Suprapubic skin (tissue), 4 donors: ENCODE data around the gene C22orf15. TPM values are rescaled to one million over a fixed set of nuclear protein-coding genes. Genes with fewer than 3 reads are reported as not detected.

Source experiments
- DNase-seq, 2 donors: peaks; one replicate each; pipeline ENCODE4 v3.0.0-alpha.2; 2019; ENCODE audit warnings: low spot score in 2 of 2
- H3K27ac ChIP-seq: fragments of 200-600 bp; sonication (generic); one replicate; pipeline ENCODE4 v1.5.1; 2019
- H3K27me3 ChIP-seq: fragments of 200-600 bp; sonication (generic); one replicate; pipeline ENCODE4 v1.5.1; 2019
- H3K36me3 ChIP-seq: fragments of 200-600 bp; sonication (generic); one replicate; pipeline ENCODE4 v1.5.1; 2019
- H3K4me1 ChIP-seq: fragments of 200-600 bp; sonication (generic); one replicate; pipeline ENCODE4 v1.5.1; 2019
- H3K4me3 ChIP-seq: fragments of 200-600 bp; sonication (generic); one replicate; pipeline ENCODE4 v1.5.1; 2019; ENCODE audit warnings: mild to moderate bottlenecking
- H3K9me3 ChIP-seq: fragments of 200-600 bp; sonication (generic); one replicate; pipeline ENCODE4 v1.5.1; 2019
- EP300 ChIP-seq: sonication (generic); formaldehyde crosslinking; IDR thresholded peaks from one replicate; pipeline ENCODE4 v1.6.1; 2017; ENCODE audit warnings: antibody characterized with exemption
- POLR2A ChIP-seq, 2 donors: fragments of 450-650 bp; IDR thresholded peaks; one replicate each; pipeline ENCODE4 v1.6.1; 2017; ENCODE audit warnings: antibody characterized with exemption in 2 of 2, mild to moderate bottlenecking in 2 of 2, moderate library complexity in 2 of 2
- POLR2AphosphoS5 ChIP-seq, 3 donors: sonication (generic); formaldehyde crosslinking; IDR thresholded peaks; one replicate each; pipeline ENCODE4 v1.6.1; 2017; ENCODE audit warnings: antibody characterized with exemption in 3 of 3
- WGBS: methylation state at CpG from one replicate; pipeline ENCODE4 v1.1.5; 2018; 5-methylcytosine and 5-hydroxymethylcytosine counted together
- total RNA-seq, 4 donors: library from RNA; depleted of rRNA; stranded (reverse); fragments of >200 nt; gene quantifications; one replicate each; pipeline ENCODE4 v1.1.0, GENCODE V29; 2016
- TF ChIP-seq, protein P1 (sequence below), 2 donors: fragments of 200-600 bp in 1 of 2; fragments of 450-650 bp in 1 of 2; sonication (generic) in 1 of 2; IDR thresholded peaks; one replicate each; pipeline ENCODE4 v1.5.1; 2016 to 2019; ENCODE audit warnings: antibody characterized with exemption in 2 of 2, mild to moderate bottlenecking in 1 of 2, moderate library complexity in 1 of 2

The C22orf15 gene
- total RNA-seq, 4 donors from 2014 or later: not detected

DNA sequence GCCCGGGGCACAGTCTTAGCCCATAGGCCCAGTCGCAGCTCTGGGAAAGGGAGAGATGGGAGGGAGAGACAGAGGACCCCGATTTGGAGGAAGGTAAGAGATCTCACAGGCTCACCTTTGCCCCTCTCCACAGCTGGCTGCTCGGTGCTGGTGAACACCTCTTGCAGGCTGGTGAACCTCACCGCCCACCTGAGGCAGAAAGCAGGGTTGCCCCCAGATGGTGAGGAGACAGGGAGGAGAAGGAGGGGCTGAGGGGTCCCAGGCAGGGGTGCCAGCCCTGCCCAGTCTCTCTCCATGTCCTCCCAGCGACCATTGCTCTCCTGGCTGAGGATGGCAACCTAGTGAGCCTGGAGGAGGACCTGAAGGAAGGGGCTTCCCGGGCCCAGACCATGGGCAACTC is 1.2 kb downstream of the C22orf15 start:
- Histone ChIP-seq H3K4me1 (peaks cover 45% of the 10 kb centered on the region), H3K27ac (no peak overlapping the region), H3K9me3 (no peaks in the 10 kb centered on the region), H3K27me3 (no peaks in the 10 kb centered on the region), H3K36me3 (peaks cover 2% of the 10 kb centered on the region), H3K4me3 (no peak overlapping the region)
- no peak for DNase-seq
- whole genome bisulfite sequencing: 71% methylated on average over 7 of the region's 7 CpGs
- TF ChIP-seq, protein P1, sequence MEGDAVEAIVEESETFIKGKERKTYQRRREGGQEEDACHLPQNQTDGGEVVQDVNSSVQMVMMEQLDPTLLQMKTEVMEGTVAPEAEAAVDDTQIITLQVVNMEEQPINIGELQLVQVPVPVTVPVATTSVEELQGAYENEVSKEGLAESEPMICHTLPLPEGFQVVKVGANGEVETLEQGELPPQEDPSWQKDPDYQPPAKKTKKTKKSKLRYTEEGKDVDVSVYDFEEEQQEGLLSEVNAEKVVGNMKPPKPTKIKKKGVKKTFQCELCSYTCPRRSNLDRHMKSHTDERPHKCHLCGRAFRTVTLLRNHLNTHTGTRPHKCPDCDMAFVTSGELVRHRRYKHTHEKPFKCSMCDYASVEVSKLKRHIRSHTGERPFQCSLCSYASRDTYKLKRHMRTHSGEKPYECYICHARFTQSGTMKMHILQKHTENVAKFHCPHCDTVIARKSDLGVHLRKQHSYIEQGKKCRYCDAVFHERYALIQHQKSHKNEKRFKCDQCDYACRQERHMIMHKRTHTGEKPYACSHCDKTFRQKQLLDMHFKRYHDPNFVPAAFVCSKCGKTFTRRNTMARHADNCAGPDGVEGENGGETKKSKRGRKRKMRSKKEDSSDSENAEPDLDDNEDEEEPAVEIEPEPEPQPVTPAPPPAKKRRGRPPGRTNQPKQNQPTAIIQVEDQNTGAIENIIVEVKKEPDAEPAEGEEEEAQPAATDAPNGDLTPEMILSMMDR (IDR thresholded peaks at IDR 0.05): no peak
- TF ChIP-seq POLR2A (IDR thresholded peaks at IDR 0.05) (no peak), EP300 (no peak), POLR2AphosphoS5 (IDR thresholded peaks at IDR 0.05) (no peak)

DNA sequence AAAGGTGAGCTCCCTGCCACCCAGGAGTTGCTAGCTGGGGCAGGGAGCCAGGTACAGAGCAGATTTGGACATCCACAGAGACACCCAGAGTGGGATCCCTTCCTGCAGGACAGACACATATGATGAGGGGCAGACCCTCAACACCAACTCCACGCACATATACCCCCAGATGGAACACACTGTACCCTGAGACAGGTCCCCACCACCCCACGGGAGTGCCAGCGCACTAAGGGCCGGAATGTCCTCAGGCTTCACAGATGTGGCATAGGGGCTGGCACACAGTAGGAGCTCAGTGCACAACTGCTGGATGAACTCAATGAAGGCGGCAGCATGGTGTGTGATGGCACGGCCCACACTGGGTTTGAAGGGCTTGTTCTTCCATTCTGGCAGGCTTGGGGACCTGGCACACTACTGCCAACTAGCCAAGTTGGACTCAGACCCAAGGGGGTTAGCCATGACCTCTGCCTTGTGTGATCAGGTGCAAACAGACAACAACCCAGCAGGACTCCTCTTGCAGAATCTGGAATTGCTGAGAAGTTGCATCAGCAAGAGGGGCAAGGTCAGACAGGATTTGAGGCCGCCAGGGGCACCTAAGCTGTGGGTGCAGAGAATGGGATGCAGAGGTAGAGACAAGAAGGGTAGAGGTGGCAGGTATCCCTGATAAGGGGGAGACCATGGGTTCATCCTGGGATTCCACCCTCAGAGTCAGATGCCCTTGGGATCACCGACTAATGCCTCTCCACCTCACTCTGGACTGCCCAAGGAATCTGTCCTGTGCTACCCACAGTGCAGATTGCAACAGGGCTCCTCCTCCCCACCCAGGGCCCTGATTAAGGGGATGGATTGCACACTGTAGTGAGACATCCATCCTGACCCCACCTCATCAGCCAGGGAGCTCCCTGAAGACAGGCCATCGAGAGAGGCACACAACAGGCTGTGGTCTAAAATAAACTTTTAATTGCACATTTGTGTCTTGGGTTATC is 2.4 kb downstream of the C22orf15 start:
- Histone ChIP-seq H3K4me1 (peaks cover 45% of the 10 kb centered on the region), H3K9me3 (no peaks in the 10 kb centered on the region), H3K27ac (no peak overlapping the region), H3K4me3 (no peak overlapping the region), H3K27me3 (no peaks in the 10 kb centered on the region), H3K36me3 (peaks cover 2% of the 10 kb centered on the region)
- DNase-seq: no peak
- TF ChIP-seq, protein P1 (IDR thresholded peaks at IDR 0.05): no peak
- TF ChIP-seq POLR2A (IDR thresholded peaks at IDR 0.05) (no peak), EP300 (no peak), POLR2AphosphoS5 (IDR thresholded peaks at IDR 0.05) (no peak)
- WGBS: 93% methylated on average over 9 of the region's 9 CpGs

DNA sequence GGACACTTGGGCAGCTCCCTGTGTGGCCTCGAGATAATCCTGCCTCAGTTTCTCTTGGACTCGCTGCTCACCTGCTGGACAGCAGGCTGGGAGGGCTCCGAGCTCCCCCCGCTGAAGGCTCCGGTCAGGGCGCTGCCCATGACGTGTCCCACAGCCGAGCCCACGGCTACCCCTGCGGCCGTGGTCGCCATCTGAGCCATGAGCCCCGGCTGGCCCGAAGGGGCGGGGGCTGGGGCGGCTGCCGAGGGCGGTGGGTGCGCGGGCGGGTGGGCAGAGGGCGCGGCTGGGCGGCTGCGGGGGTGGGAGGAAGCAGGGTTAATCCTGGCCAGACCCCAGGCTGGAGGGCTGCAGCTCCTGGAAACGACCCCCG is 4.5 kb downstream of the C22orf15 start:
- H3K4me1 ChIP-seq: peaks cover 56% of the 10 kb centered on the region
- WGBS: 35% methylated on average over 5 of the region's 27 CpGs
- TF ChIP-seq POLR2AphosphoS5 (IDR thresholded peaks at IDR 0.05): no peak
- peak overlapping the region; percentile 86 for H3K27ac ChIP-seq
- DNase-seq: no peak
- no peaks in the 10 kb centered on the region for H3K27me3 ChIP-seq
- H3K9me3 ChIP-seq: no peaks in the 10 kb centered on the region
- peaks cover 2% of the 10 kb centered on the region for H3K36me3 ChIP-seq
- peak overlapping the region; percentile 74 for H3K4me3 ChIP-seq

DNA sequence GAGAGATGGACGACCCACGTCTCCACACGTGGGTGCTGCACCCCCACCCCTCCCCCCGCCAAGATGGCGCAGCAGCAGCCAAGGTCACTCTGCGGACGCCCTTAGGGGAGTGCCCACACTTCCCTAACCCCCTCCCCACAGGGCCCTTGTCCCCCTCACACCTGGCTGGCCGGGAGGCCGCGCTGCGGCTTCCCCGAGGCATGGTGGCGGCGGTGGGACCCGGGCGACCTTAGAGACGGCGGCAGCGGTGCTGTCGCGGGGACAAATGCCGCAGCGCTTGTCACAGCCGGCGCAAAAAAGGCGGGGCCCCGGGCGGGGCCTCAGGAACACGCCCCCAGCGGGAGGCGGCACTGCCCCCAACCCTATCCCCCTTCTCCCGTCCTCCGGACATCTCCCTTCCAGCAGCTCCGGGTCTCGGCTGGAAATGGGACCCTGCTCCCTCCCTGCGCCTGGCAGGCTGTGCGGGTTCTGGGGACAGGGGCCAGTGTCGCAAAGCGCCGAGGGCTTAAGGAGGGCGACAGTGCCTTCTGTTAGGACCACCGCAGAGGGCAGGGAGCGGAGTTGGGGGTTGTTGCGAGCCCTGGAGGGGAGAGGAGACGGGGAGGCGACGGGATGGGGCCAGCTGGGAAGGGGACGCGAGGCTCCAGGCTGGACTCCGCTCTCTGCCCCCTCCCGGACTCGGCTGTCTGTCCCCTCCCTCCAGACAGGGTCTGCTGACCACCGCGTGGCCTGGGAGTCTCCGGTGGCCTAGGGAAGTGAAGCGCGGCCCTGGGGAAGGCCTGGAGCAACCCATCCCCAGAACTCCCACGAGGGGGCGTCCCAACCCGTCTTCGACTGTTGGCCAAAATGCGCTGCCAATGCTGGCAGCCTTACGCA is 5.1 kb downstream of the C22orf15 start, which contains the start of gene CHCHD10:
TSS of gene CHCHD10 (minus strand) at position 300 of the 876 bp plus-strand sequence. CDS start at position 202, 98 bp downstream.
- peak; percentile 89 to 90 for DNase-seq
- Histone ChIP-seq H3K9me3 (no peaks in the 10 kb centered on the region), H3K4me3 (peak within 1 kb of the TSS; percentile 74), H3K27me3 (no peaks in the 10 kb centered on the region), H3K36me3 (peaks cover 2% of the 10 kb centered on the region), H3K27ac (peak within 1 kb of the TSS; percentile 86), H3K4me1 (peaks cover 59% of the 10 kb centered on the region)
- WGBS: 13% methylated on average over 6 of the region's 63 CpGs
- no peak for TF ChIP-seq EP300
- TF ChIP-seq, protein P1 (IDR thresholded peaks at IDR 0.05): peak; percentile 49 to 81
- TF ChIP-seq POLR2AphosphoS5 (IDR thresholded peaks at IDR 0.05): peak in 1 of 3 donors; percentile 61
- TF ChIP-seq POLR2A (IDR thresholded peaks at IDR 0.05): peak in 1 of 2 donors; percentile 50

DNA sequence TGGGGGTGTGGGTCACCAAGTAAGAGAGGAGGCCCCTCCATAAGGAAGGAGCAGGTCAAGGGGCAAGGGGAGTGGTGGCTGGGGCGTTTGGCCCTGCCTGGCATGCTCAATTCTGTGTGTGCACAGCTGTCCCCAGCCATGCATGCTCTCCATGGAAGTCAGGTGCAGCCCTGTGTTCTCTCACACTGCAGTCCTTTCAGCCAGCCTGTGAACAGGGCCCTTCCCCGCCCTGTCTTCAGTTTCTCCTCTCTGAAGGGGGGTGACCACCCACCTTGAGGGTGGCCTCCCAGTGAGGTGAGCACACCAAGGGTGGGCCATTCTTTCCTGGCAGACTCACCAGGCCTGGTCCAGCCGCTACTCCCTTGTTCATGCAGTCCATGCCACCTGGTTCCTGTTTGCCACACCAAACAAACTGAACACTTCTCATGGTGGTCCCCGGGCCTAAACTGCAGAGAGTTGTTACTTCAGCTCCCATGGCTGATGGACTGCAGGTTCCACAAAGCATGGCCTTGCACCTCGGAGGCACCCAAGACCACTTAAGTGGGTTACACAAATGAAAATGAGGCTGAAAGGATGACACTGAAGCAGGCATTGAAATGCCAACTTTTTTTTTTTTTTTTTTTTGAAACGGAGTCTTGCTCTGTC is 6.7 kb downstream of the C22orf15 start:
- no peaks in the 10 kb centered on the region for H3K27me3 ChIP-seq
- no peak overlapping the region for H3K4me3 ChIP-seq
- 86% methylated on average over 2 of the region's 6 CpGs for WGBS
- no peak overlapping the region for H3K27ac ChIP-seq
- TF ChIP-seq, protein P1 (IDR thresholded peaks at IDR 0.05): no peak
- no peak for TF ChIP-seq POLR2AphosphoS5 (IDR thresholded peaks at IDR 0.05)
- no peak for TF ChIP-seq EP300
- no peak for TF ChIP-seq POLR2A (IDR thresholded peaks at IDR 0.05)
- DNase-seq: no peak
- H3K36me3 ChIP-seq: peaks cover 2% of the 10 kb centered on the region
- no peaks in the 10 kb centered on the region for H3K9me3 ChIP-seq
- peaks cover 62% of the 10 kb centered on the region for H3K4me1 ChIP-seq
